ENCODE data around the gene ATP1A4.
A peak's percentile ranks its signal among the peaks of the same experiment; 100 is the strongest.

Gene ATP1A4

DNA sequence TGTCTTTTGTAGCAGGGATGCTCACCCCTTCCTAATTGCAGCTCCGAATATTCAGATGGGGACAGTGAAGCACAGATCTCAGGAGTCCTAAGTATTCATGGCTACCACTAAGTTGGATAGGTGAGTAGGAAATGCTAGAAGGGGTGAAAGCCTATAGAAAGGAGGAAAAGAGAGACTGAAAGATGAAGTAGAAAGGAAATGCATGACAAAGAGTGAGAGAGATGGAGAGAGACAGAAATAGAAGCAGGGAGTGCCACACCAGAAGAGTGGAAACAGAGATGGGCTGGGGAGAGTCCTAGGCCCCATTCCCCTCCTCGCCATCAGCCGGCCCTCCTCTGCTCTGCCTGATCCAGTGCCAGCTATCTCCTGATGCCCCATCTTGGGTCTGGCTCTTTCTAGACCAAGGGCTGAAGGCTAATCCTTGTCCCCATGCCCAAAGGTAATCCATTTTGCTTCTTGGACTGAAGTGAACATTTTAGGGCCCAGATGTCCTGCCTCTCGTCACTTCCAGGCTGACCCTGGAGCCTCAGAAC is 55.8 kb downstream of the ATP1A4 start:
- H3K4me3 ChIP-seq (ENCODE audit: low read depth, low read length), result no peak overlapping the region

DNA sequence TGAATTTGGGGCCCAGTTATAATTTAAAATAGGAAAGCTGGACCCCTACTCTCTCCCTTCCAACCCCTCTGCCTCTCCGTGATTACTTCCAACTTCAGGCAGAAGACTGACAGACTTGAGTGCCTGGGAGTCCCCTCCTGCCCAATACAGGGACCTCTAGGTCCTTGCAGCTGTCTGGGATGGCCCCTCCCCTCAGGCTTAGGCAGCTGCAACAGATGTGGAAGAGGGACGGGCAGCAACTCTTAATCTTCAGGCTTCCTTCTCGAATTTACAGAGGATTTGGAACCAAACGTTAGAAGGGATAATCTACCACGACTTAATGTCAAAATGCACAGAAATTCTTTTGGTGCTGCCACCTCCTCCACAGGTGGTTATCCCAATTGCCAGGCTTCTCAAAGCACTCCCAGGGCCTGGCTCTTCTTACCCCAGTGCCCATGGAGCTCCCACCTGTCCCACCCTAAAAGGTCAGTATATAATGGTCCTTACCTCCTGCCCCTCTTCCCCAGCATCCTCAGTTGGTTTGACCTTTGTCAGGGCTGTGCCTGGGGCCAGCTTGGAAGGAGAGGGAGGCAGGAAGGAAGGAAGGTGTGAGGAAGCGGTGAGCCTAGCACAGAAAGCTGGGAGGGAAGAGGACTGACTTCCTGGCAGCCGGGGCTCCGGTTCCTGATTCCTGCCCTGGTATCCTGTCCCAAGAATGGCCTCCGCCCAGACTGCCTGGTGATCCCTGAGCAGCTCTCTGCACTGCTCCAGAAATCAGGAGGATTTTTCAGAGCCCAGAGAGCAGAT is 56.6 kb downstream of the ATP1A4 start:
- no peak for DNase-seq (ENCODE audit: low read depth)
- no peak overlapping the region for H3K4me3 ChIP-seq (ENCODE audit: low read depth, low read length)
- no peak for TF ChIP-seq CTCF (conservative IDR thresholded peaks at IDR 0.05; ENCODE audit: low read depth, low read length)

More for the DNA sequence above, 55.8 kb downstream of the ATP1A4 start:
- no peak for TF ChIP-seq CTCF (conservative IDR thresholded peaks at IDR 0.05; ENCODE audit: low read depth, low read length)
- DNase-seq (ENCODE audit: low read depth), result no peak

GRCh38 chr1:160208557-160209320 is 57.3 kb downstream of the ATP1A4 start:
- no peak for DNase-seq (ENCODE audit: low read depth)
- H3K4me3 ChIP-seq (ENCODE audit: low read depth, low read length), result no peak overlapping the region
- TF ChIP-seq CTCF (conservative IDR thresholded peaks at IDR 0.05; ENCODE audit: low read depth, low read length), result no peak

GRCh38 chr1:160209321-160210046 is 58.1 kb downstream of the ATP1A4 start:
- no peak for TF ChIP-seq CTCF (conservative IDR thresholded peaks at IDR 0.05; ENCODE audit: low read depth, low read length)
- DNase-seq (ENCODE audit: low read depth), result peak; percentile 49
- H3K4me3 ChIP-seq (ENCODE audit: low read depth, low read length), result no peak overlapping the region

DNA sequence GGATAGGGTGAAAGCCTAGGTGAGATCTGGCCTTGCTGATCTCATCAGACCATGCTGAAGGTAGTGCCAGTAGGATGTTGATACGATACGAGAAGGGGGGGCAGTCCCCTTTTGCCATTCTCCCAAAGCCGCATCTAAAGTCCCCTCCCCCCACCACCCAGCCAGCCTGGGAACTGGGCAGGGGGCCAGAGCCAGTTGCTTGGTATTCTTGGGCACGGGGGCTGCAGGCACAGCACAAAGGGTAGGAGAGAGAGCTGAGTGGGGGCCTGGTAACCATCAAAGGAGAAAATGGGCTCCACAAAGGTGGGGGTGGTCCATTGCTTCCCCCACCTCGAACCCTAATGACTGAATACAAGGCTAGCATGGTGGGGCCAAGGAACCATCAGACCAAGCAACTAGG is 59.2 kb downstream of the ATP1A4 start:
- no peak for TF ChIP-seq CTCF (conservative IDR thresholded peaks at IDR 0.05; ENCODE audit: low read depth, low read length)
- no peak for DNase-seq (ENCODE audit: low read depth)
- no peak overlapping the region for H3K4me3 ChIP-seq (ENCODE audit: low read depth, low read length)

GRCh38 chr1:160211046-160211790 is 59.8 kb downstream of the ATP1A4 start:
- H3K4me3 ChIP-seq (ENCODE audit: low read depth, low read length), result no peak overlapping the region
- no peak for TF ChIP-seq CTCF (conservative IDR thresholded peaks at IDR 0.05; ENCODE audit: low read depth, low read length)
- DNase-seq (ENCODE audit: low read depth), result no peak

Data from choroid plexus epithelial cell (primary cell).